CD14-positive monocyte (primary cell): ENCODE data around the gene NPLOC4. TPM values are rescaled to one million over a fixed set of nuclear protein-coding genes. Genes with fewer than 3 reads are reported as not detected.

ENCODE experiments used
- DNase-seq, 3 donors: peaks; one replicate each; pipeline ENCODE4 v3.0.0-alpha.2; 2011 to 2022
- H2AFZ ChIP-seq: 2 replicates; pipeline ENCODE4 v1.6.0; 2012; ENCODE audit warnings: mild to moderate bottlenecking, low read depth, low read length, inconsistent platforms; ENCODE audit not compliant: insufficient read depth, poor library complexity, severe bottlenecking
- H3K27ac ChIP-seq, 2 donors: 1 replicate in 1 of 2; 2 replicates in 1 of 2; pipeline ENCODE4 v1.5.1; 2012 to 2013; ENCODE audit warnings: low read length in 2 of 2, control low read depth in 1 of 2, inconsistent platforms in 1 of 2, low read depth in 1 of 2, mild to moderate bottlenecking in 1 of 2
- H3K27me3 ChIP-seq, 2 donors: one replicate each; pipeline versions ENCODE4 v1.6.0 to v1.6.1; 2011 to 2013; ENCODE audit warnings: low read length in 2 of 2; ENCODE audit not compliant: control insufficient read depth in 2 of 2, insufficient read depth in 2 of 2
- H3K36me3 ChIP-seq, 2 donors: replicated peaks in 1 of 2; 1 replicate in 1 of 2; 2 replicates in 1 of 2; pipeline versions ENCODE4 v1.5.1 to v1.6.1; 2012 to 2013; ENCODE audit warnings: low read length in 2 of 2, control low read depth in 1 of 2, inconsistent platforms in 1 of 2, mild to moderate bottlenecking in 1 of 2; ENCODE audit not compliant: insufficient read depth in 2 of 2, control insufficient read depth in 1 of 2
- H3K4me1 ChIP-seq, 2 donors: 1 replicate in 1 of 2; 2 replicates in 1 of 2; pipeline versions ENCODE4 v1.5.1 to v1.6.1; 2012 to 2013; ENCODE audit warnings: low read length in 2 of 2, control low read depth in 1 of 2, inconsistent platforms in 1 of 2, mild to moderate bottlenecking in 1 of 2, moderate library complexity in 1 of 2; ENCODE audit not compliant: insufficient read depth in 2 of 2, control insufficient read depth in 1 of 2
- H3K4me2 ChIP-seq: replicated peaks from 2 replicates; pipeline ENCODE3; 2012; ENCODE audit warnings: low read length, moderate library complexity, mild to moderate bottlenecking; ENCODE audit not compliant: poor library complexity, severe bottlenecking; ENCODE audit errors: extremely low read depth
- H3K4me3 ChIP-seq, 3 experiments: fragments of 200-600 bp in 1 of 3; sonication (generic) in 1 of 3; replicated peaks in 1 of 3; 1 replicate in 2 of 3; 2 replicates in 1 of 3; pipeline ENCODE4 v1.5.1; 2011 to 2013; ENCODE audit warnings: low read length in 3 of 3, mild to moderate bottlenecking in 3 of 3, control low read depth in 2 of 3, low read depth in 2 of 3, inconsistent platforms in 1 of 3, moderate library complexity in 1 of 3
- H3K79me2 ChIP-seq: 2 replicates; pipeline ENCODE4 v1.6.0; 2012; ENCODE audit warnings: mild to moderate bottlenecking, control low read depth, inconsistent platforms, low read length, moderate library complexity; ENCODE audit not compliant: insufficient read depth
- H3K9ac ChIP-seq: 2 replicates; pipeline ENCODE4 v1.6.0; 2017; ENCODE audit warnings: low read length, mild to moderate bottlenecking; ENCODE audit not compliant: insufficient read depth, poor library complexity, severe bottlenecking
- H3K9me3 ChIP-seq, 2 donors: replicated peaks in 1 of 2; 1 replicate in 1 of 2; 2 replicates in 1 of 2; pipeline versions ENCODE4 v1.5.1 to v1.6.1; 2012 to 2013; ENCODE audit warnings: low read length in 2 of 2, control low read depth in 1 of 2; ENCODE audit not compliant: control insufficient read depth in 1 of 2, insufficient read depth in 1 of 2
- H4K20me1 ChIP-seq: 2 replicates; pipeline ENCODE4 v1.6.0; 2012; ENCODE audit warnings: mild to moderate bottlenecking, low read length, control low read depth, moderate library complexity; ENCODE audit not compliant: insufficient read depth
- H3K27ac Mint-ChIP-seq, 7 donors: one replicate each; pipeline ENCODE4 v1.8.0; 2020; ENCODE audit warnings: mild to moderate bottlenecking in 7 of 7, mixed read lengths in 7 of 7, moderate library complexity in 6 of 7, inconsistent platforms in 2 of 7
- H3K27me3 Mint-ChIP-seq, 3 donors: one replicate each; pipeline ENCODE4 v1.8.0; 2021 to 2022; ENCODE audit warnings: low read depth in 3 of 3, mild to moderate bottlenecking in 3 of 3, mixed read lengths in 3 of 3, moderate library complexity in 3 of 3, inconsistent platforms in 1 of 3
- H3K36me3 Mint-ChIP-seq, 2 donors: one replicate each; pipeline ENCODE4 v1.8.0; 2020; ENCODE audit warnings: mixed read lengths in 2 of 2, inconsistent platforms in 1 of 2, mild to moderate bottlenecking in 1 of 2
- H3K4me1 Mint-ChIP-seq: one replicate; pipeline ENCODE4 v1.8.0; 2020; ENCODE audit warnings: mild to moderate bottlenecking, mixed read lengths
- H3K4me3 Mint-ChIP-seq, 2 donors: one replicate each; pipeline ENCODE4 v1.8.0; 2020; ENCODE audit warnings: mild to moderate bottlenecking in 2 of 2, mixed read lengths in 2 of 2, moderate library complexity in 1 of 2
- H3K9me3 Mint-ChIP-seq, 7 donors: one replicate each; pipeline ENCODE4 v1.8.0; 2020 to 2022; ENCODE audit warnings: mixed read lengths in 7 of 7, mild to moderate bottlenecking in 6 of 7, moderate library complexity in 6 of 7, inconsistent platforms in 2 of 7
- WGBS: methylation state at CpG from one replicate; pipeline ENCODE4 v1.1.5; 2013; ENCODE audit warnings: missing lambda C conversion rate; ENCODE audit not compliant: insufficient coverage; 5-methylcytosine and 5-hydroxymethylcytosine counted together
- intact Hi-C, 2 donors: fragments of 100-400 bp; cut with micrococcal nuclease; formaldehyde crosslinking; loops; one replicate each; pipeline versions ENCODE4 v1.15.0 to v1.15.1; 2023
- polyA plus RNA-seq, 3 donors: library from polyadenylated mRNA; depleted of rRNA in 1 of 3; unstranded in 2 of 3; stranded (reverse) in 1 of 3; fragments of 300-500 nt in 2 of 3; fragments of >200 nt in 1 of 3; fragmentation: Illumina TruSeq in 2 of 3; gene quantifications; 1 replicate in 2 of 3; 2 replicates in 1 of 3; pipeline ENCODE4 v1.2.3, GENCODE V29; 2012 to 2021
- TF ChIP-seq, protein P1 (sequence below): fragments of 200-600 bp; IDR thresholded peaks from one replicate; pipeline ENCODE4 v1.8.0; 2022; ENCODE audit warnings: antibody characterized with exemption, mild to moderate bottlenecking

NPLOC4 gene
- polyA plus RNA-seq, 3 donors, result 92.1 to 112 (median 106) TPM

DNA sequence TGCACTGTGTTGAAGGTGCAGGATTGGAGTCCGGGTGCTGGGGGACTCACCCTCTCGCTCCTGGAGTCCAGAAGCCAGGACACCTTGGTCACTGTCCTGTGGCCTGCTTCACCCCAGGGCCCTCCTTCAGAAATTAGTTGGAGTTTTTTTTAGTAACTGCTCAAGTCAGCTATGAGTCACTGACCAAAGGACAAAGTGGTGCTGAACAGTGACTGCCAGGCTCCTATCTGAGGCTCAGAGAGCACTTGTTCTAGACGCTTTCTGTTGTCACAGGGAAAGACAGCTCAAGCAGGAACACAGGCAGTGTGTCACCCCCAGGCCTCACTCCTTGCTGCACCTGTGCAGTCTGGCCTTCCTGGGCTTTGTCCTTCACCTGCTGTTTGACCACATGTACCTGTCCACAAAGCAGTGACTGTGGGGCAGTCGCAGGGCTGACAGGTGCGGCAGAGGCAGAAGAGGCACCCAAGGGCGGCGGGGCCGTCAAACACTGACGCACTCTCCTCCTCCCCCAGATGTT, 80.7 kb downstream of the NPLOC4 start:
- H3K9ac ChIP-seq, result no peak overlapping the region
- no peaks in the 10 kb centered on the region for H3K27me3 ChIP-seq
- H3K4me2 ChIP-seq, result no peak overlapping the region
- TF ChIP-seq, protein P1, sequence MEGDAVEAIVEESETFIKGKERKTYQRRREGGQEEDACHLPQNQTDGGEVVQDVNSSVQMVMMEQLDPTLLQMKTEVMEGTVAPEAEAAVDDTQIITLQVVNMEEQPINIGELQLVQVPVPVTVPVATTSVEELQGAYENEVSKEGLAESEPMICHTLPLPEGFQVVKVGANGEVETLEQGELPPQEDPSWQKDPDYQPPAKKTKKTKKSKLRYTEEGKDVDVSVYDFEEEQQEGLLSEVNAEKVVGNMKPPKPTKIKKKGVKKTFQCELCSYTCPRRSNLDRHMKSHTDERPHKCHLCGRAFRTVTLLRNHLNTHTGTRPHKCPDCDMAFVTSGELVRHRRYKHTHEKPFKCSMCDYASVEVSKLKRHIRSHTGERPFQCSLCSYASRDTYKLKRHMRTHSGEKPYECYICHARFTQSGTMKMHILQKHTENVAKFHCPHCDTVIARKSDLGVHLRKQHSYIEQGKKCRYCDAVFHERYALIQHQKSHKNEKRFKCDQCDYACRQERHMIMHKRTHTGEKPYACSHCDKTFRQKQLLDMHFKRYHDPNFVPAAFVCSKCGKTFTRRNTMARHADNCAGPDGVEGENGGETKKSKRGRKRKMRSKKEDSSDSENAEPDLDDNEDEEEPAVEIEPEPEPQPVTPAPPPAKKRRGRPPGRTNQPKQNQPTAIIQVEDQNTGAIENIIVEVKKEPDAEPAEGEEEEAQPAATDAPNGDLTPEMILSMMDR, result no peak
- Mint-ChIP-seq H3K27ac (peak overlapping the region in 1 of 7 donors; percentile 66), H3K4me3 (no peak overlapping the region), H3K36me3 (peaks cover 27 to 43% of the 10 kb centered on the region in 2 donors), H3K4me1 (peaks cover 67% of the 10 kb centered on the region), H3K27me3 (peaks cover 0 to 1% (median 0%) of the 10 kb centered on the region in 3 donors), H3K9me3 (no peaks in the 10 kb centered on the region)
- H3K79me2 ChIP-seq, result peaks cover 73% of the 10 kb centered on the region
- peak overlapping the region in 1 of 2 donors; percentile 94 for H3K27ac ChIP-seq
- no peaks in the 10 kb centered on the region for H3K9me3 ChIP-seq
- H3K4me1 ChIP-seq, result peaks cover 56 to 81% of the 10 kb centered on the region in 2 donors
- H4K20me1 ChIP-seq, result peaks cover 42% of the 10 kb centered on the region
- 64% methylated on average over 3 of the region's 9 CpGs for WGBS
- peak in 1 of 3 donors; percentile 29 for DNase-seq
- intact Hi-C loops, result loop anchor here in 1 of 2 donors (5.0 kb wide), 1 partner anchor 46 kb away; no protein-coding TSS in a partner anchor
- H3K4me3 ChIP-seq, result no peak overlapping the region
- peaks cover 27 to 35% of the 10 kb centered on the region in 2 donors for H3K36me3 ChIP-seq
- H2AFZ ChIP-seq, result no peak overlapping the region

DNA sequence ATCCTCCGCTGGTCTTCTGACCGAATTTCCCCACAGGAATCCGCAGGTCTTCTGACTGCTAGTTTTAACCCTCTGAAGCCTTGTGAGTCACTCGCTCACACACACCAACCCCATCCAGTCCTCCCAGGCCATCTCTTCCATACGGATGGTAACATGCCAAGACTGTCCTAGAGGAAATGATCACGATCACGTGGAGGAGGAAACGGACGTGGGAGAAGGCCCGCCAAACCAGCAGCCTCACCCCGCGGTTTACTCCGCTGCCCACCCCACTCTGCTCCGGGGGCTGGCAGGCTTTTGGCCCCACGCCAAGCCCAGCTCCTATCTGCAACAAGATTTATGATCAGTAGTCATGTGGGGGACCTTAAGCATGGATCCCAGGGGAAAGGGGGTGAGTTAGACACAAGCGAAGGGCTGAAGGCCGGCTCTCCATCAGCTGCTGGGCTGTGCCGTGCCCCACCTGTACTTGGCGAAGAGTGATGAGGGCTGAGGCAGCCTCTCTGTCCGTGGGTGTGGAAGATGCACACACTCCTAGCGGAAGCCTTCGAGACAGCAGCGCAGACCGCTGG, 83.2 kb downstream of the NPLOC4 start:
- Histone ChIP-seq H3K4me3 (peak overlapping the region; percentile 79 to 93 (median 92)), H3K9me3 (no peaks in the 10 kb centered on the region), H3K9ac (peak overlapping the region; percentile 81), H2AFZ (peak overlapping the region; percentile 80), H3K4me2 (peak overlapping the region; percentile 94), H3K27ac (peak overlapping the region; percentile 71 to 83), H4K20me1 (peaks cover 49% of the 10 kb centered on the region), H3K79me2 (peaks cover 76% of the 10 kb centered on the region), H3K4me1 (peaks cover 37 to 62% of the 10 kb centered on the region in 2 donors), H3K27me3 (no peaks in the 10 kb centered on the region), H3K36me3 (peaks cover 41 to 48% of the 10 kb centered on the region in 2 donors)
- WGBS, result 12% methylated on average over 20 of the region's 24 CpGs
- peaks cover 0 to 1% (median 0%) of the 10 kb centered on the region in 3 donors for H3K27me3 Mint-ChIP-seq
- TF ChIP-seq, protein P1, result no peak
- peak overlapping the region; percentile 87 to 91 for H3K4me3 Mint-ChIP-seq
- peak overlapping the region; percentile 86 to 94 (median 93) for H3K27ac Mint-ChIP-seq
- DNase-seq, result peak; percentile 46 to 87 (median 64)
- intact Hi-C loops, result loop anchor here (2.0 to 5.0 kb wide), 3 partner anchors 35 to 47 kb away; partner anchors contain the start of gene ACTG1 (in 1 of the 2)
- H3K36me3 Mint-ChIP-seq, result peaks cover 37 to 58% of the 10 kb centered on the region in 2 donors
- H3K4me1 Mint-ChIP-seq, result peaks cover 52% of the 10 kb centered on the region
- peaks cover 0 to 2% (median 0%) of the 10 kb centered on the region in 7 donors for H3K9me3 Mint-ChIP-seq
